Muscle of leg (tissue), 11 donors: ENCODE data around the gene IMMP2L. TPM values are rescaled to one million over a fixed set of nuclear protein-coding genes. Genes with fewer than 3 reads are reported as not detected.
A peak's percentile ranks its signal among the peaks of the same experiment; 100 is the strongest.

Source experiments
- DNase-seq: peaks from one replicate; pipeline ENCODE4 v3.0.0; 2013
- H3K27ac ChIP-seq: one replicate; pipeline ENCODE4 v1.5.1; 2013; ENCODE audit warnings: mild to moderate bottlenecking, low read length, control low read depth
- H3K27me3 ChIP-seq: one replicate; pipeline ENCODE4 v1.6.1; 2013; ENCODE audit warnings: low read length; ENCODE audit not compliant: control insufficient read depth, insufficient read depth
- H3K36me3 ChIP-seq: one replicate; pipeline ENCODE4 v1.6.1; 2013; ENCODE audit warnings: low read length; ENCODE audit not compliant: control insufficient read depth, insufficient read depth
- H3K4me1 ChIP-seq: one replicate; pipeline ENCODE4 v1.6.1; 2013; ENCODE audit warnings: low read length; ENCODE audit not compliant: control insufficient read depth, insufficient read depth
- H3K4me3 ChIP-seq: one replicate; pipeline ENCODE4 v1.5.1; 2013; ENCODE audit warnings: low read length, control low read depth
- H3K9me3 ChIP-seq: replicated peaks from 2 replicates; pipeline ENCODE4 v1.6.1; 2013; ENCODE audit warnings: low read depth, low read length; ENCODE audit not compliant: control insufficient read depth
- WGBS: methylation state at CpG from one replicate; pipeline ENCODE4 v1.1.5; 2013; ENCODE audit warnings: missing lambda C conversion rate; ENCODE audit not compliant: insufficient coverage; 5-methylcytosine and 5-hydroxymethylcytosine counted together
- polyA plus RNA-seq, 8 donors: library from polyadenylated mRNA; unstranded; fragments of 120-200 nt; gene quantifications; one replicate each; pipeline versions ENCODE4 v1.2.1 to v1.2.3, GENCODE V29; 2013; ENCODE audit warnings: inconsistent platforms in 1 of 8, low replicate concordance in 1 of 8; ENCODE audit not compliant: insufficient read length in 8 of 8, insufficient read depth in 1 of 8
- total RNA-seq: library from RNA; stranded (reverse); fragments of 120-200 nt; gene quantifications from one replicate; pipeline ENCODE4 v1.2.4, GENCODE V29; 2013

IMMP2L gene
- total and polyA plus RNA-seq, 9 donors: 15.0 to 20.4 (median 17.1) TPM

DNA sequence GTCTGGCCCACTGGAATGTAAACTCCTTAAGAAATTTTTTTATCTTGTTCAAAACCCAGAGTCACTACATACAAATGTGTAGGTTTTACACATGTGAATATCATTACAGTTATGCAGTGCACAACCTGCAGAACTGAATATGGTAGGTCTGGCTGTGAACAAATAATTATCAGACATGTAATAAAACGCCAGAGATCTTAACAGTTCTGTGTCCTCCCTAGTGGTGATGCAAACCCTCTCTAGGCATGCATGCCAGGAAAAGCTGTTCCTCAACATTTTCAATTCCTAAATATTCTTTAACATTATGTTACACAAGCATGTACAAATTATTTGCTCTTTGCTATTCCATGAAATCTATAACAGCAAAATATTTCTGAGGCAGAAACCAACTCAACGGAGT lies 124.6 kb downstream of the IMMP2L start:
- no peaks in the 10 kb centered on the region for H3K36me3 ChIP-seq
- no peaks in the 10 kb centered on the region for H3K27me3 ChIP-seq
- DNase-seq: no peak
- H3K4me3 ChIP-seq: no peak overlapping the region
- peaks cover 3% of the 10 kb centered on the region for H3K9me3 ChIP-seq
- no peak overlapping the region for H3K27ac ChIP-seq
- WGBS: no CpG with 5 or more reads among the region's 2 CpGs
- H3K4me1 ChIP-seq: no peaks in the 10 kb centered on the region

DNA sequence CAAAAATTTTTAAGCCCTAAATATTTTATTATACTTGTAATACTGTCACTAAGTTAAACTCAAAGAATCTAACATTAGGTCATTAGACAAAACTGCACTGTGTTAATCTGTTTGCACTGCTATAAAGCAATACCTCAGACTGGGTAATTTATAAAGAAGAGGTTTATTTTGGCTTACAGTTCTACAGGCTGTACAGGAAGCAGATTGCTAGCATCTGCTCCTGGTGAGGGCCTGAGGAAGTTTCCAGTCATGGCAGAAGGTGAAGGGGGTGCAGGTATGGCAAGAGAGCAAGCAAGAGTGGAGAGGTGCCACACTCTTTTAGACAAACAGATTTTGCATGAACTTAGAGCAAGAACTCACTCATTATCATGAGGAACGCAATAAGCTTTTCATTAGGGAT lies 125.7 kb downstream of the IMMP2L start:
- H3K4me3 ChIP-seq: no peak overlapping the region
- peaks cover 3% of the 10 kb centered on the region for H3K9me3 ChIP-seq
- WGBS: 100% methylated on average over 1 of the region's 1 CpG
- no peak for DNase-seq
- no peaks in the 10 kb centered on the region for H3K27me3 ChIP-seq
- no peaks in the 10 kb centered on the region for H3K36me3 ChIP-seq
- no peaks in the 10 kb centered on the region for H3K4me1 ChIP-seq
- H3K27ac ChIP-seq: no peak overlapping the region

DNA sequence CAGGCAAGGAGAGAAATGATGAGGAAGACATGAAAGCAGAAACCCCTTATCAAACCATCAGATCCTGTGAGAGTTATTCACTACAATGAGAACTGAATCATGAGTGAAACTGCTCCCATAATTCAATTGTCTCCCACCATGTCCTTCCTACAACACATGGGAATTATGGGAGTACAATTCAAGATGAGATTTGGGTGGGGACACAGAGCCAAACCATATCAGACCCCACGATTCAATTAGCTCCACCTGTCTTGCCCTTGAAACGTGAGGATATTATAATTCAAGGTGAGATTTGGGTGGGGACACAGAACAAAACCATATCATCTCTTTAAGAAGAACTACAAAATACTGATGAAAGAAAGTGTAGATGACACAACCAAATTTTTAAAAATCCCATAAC lies 128.9 kb downstream of the IMMP2L start:
- Histone ChIP-seq H3K27ac (no peak overlapping the region), H3K9me3 (peaks cover 3% of the 10 kb centered on the region), H3K36me3 (no peaks in the 10 kb centered on the region), H3K4me1 (no peaks in the 10 kb centered on the region), H3K27me3 (no peaks in the 10 kb centered on the region), H3K4me3 (no peak overlapping the region)
- no CpG with 5 or more reads among the region's 2 CpGs for WGBS
- no peak for DNase-seq

DNA sequence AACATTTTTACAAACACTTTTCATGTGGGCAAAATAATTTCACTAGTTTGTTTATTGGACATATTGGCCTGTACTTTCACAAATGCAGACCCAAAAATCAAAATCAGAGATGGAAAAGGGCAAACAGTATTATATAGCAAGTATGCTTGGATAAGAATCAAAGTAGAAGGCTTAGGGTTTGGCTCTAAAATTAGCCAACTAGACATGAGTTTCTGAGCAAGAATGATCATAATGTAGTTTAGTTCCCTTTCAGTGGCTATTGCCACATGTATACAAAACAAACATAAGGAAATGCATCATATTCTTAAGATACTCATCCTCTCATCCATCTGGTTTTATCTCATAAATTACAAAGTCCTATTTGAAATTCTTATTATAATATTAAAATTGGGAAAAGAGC lies 132.5 kb downstream of the IMMP2L start:
- no peak overlapping the region for H3K27ac ChIP-seq

DNA sequence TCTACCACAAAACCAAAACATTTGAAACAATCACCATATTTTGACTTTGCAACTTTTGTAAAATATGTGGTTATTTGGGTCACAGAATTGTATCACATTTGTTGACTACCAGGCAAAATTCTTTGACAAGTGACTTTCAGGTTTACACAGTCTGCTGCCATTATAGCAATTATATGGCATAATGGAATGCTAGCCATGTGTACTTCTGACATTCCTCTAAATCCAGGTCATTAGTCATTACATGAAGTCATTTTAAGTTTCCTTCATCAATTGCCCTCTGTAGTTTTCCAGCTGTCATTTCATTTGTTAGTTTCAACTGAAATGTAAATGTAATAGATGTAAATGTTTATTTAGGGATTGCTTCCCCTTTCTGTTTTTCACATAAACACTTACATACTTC lies 137.5 kb downstream of the IMMP2L start:
- Histone ChIP-seq H3K4me3 (no peak overlapping the region), H3K36me3 (no peaks in the 10 kb centered on the region), H3K4me1 (no peaks in the 10 kb centered on the region), H3K27ac (no peak overlapping the region), H3K27me3 (no peaks in the 10 kb centered on the region), H3K9me3 (no peaks in the 10 kb centered on the region)
- DNase-seq: no peak

More for the DNA sequence above, 132.5 kb downstream of the IMMP2L start:
- H3K9me3 ChIP-seq: peaks cover 3% of the 10 kb centered on the region
- H3K4me3 ChIP-seq: no peak overlapping the region
- H3K27me3 ChIP-seq: no peaks in the 10 kb centered on the region
- DNase-seq: no peak
- no peaks in the 10 kb centered on the region for H3K36me3 ChIP-seq
- no peaks in the 10 kb centered on the region for H3K4me1 ChIP-seq

DNA sequence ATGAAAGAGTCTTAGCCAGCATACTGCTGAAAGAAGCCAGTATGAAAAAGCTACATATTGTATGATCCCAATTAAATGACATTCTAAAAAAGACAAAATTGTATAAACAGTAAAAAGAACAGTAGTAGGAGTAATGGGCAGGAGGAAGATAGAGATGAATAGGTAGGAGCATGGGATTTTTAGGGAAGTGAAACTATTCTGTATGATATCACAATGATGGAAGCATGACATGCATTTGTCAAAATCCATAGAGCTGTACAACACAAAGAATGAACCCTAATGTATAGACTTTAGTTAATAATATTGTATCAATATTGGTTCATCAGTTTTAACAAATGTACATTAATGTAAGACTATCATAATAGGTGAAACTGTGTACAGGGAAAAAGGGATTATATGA lies 147.9 kb downstream of the IMMP2L start:
- Histone ChIP-seq H3K9me3 (no peaks in the 10 kb centered on the region), H3K27ac (no peak overlapping the region), H3K4me3 (no peak overlapping the region), H3K36me3 (no peaks in the 10 kb centered on the region), H3K4me1 (peaks cover 4% of the 10 kb centered on the region), H3K27me3 (no peaks in the 10 kb centered on the region)
- DNase-seq: no peak

DNA sequence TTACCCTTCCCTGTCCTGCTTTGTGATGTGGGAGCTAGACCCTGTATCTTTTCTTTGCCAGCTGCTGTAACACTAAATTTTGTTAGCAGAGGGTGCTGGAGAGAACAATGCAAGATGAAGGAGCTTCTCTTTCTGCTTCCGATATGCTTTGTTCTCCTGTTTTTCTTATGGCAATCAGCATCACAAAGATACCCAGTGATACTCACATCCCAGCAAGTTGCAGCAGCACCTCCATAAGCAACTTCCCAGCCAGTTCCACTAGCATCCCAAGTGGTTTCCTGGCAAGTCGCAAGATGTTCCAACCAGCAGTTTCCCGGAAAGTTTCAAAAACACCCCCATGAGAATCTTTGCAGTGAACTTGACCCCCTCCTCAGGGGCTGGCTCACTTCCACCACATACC lies 148.6 kb downstream of the IMMP2L start:
- H3K27me3 ChIP-seq: no peaks in the 10 kb centered on the region
- no peaks in the 10 kb centered on the region for H3K9me3 ChIP-seq
- H3K4me3 ChIP-seq: no peak overlapping the region
- peaks cover 4% of the 10 kb centered on the region for H3K4me1 ChIP-seq
- no peaks in the 10 kb centered on the region for H3K36me3 ChIP-seq
- H3K27ac ChIP-seq: peak overlapping the region; percentile 15
- DNase-seq: peak; percentile 67
- 6% methylated on average over 2 of the region's 3 CpGs for WGBS

DNA sequence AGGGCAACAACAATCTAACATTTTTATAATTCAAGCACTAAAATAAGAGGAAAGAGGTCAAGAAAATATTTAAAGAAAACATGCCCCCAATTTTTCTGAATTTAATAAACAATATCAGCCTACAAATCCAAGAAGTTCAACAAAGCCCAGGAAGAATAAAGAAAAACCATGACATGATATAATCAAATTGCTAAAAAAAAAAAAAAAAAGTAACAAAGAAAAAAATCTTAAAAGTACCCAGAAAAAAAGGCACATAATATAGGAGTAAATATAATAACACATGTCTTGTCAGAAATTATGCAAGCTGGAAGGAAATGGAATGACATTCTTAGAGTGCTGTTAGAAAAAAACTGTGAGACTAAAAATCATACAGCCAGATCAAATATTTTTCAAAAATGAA lies 151.4 kb downstream of the IMMP2L start:
- H3K4me1 ChIP-seq: peaks cover 4% of the 10 kb centered on the region
- H3K9me3 ChIP-seq: no peaks in the 10 kb centered on the region
- H3K4me3 ChIP-seq: no peak overlapping the region
- H3K36me3 ChIP-seq: no peaks in the 10 kb centered on the region
- no peak overlapping the region for H3K27ac ChIP-seq
- no peak for DNase-seq
- H3K27me3 ChIP-seq: no peaks in the 10 kb centered on the region

DNA sequence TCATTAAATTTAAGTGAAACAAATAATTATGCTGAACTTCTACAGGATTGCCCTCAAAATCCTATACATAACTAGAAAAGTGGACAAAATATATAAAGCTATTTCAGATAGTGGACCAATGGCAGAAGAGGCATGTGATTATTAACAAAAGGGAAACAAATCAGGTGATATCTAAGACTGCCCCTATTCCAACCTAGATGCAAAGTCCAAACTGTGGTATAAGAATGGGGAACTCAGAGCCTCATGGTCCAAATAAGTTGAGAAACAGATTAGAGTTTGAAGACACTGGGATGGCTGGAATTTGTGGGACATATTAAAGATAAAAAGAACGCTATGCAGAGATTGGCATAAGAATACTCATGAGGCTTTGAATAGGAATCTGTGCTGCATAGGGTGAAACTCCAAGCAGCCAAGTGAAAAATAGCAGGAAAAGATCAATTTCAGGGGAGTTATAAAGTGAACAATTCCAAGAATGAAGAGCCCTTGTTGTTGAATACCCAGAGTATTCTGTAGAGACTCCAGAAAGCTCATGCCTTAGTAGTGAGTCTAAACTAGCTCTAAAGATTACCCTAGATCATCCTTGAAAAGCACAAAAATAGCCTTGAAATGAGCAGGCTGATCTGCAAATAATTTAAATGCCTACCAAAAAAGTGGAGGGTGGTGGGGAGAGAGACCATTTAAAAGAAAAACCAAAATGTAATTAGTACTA lies 152.4 kb downstream of the IMMP2L start:
- DNase-seq: no peak
- no CpG with 5 or more reads among the region's 1 CpG for WGBS
- Histone ChIP-seq H3K36me3 (no peaks in the 10 kb centered on the region), H3K4me1 (peaks cover 4% of the 10 kb centered on the region), H3K27ac (no peak overlapping the region), H3K27me3 (no peaks in the 10 kb centered on the region), H3K4me3 (no peak overlapping the region), H3K9me3 (no peaks in the 10 kb centered on the region)

DNA sequence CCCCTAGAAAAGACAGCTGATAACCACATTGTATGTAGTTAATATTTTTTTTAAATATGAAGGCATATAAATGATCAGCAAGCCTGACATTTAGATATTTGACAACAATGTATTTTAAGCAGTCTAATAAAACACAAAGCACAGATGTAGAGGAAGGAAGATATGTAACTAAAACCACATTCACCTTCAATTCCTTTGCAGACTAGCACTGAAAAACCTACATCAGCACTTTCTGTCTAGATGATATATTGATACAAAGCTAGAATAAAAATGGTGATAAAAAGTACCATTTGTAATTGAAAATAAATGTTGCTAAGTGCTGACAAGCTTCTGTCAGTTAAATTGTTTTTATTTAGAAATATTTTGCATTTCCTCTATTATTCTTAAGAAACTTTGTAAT lies 153.6 kb downstream of the IMMP2L start:
- no peaks in the 10 kb centered on the region for H3K36me3 ChIP-seq
- no peak for DNase-seq
- H3K4me3 ChIP-seq: no peak overlapping the region
- H3K4me1 ChIP-seq: peaks cover under 1% of the 10 kb centered on the region
- no peaks in the 10 kb centered on the region for H3K27me3 ChIP-seq
- H3K27ac ChIP-seq: no peak overlapping the region
- no peaks in the 10 kb centered on the region for H3K9me3 ChIP-seq

DNA sequence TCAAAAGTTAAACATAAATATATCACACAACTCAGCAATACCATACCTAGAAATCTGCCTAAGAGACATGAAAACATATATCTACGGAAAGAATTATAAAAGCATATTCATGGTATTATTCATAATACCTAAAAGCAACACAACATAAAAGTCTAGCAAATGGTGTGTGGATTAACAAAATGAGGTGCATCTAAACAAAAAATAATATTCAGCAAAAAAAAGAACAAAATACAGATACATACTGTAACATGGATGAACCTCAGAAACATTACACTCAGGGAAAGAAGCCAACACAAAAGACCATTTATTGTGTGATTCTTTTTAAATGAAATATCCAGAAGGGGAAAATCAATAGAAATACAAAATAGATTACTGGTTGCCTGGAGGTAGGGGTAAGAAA lies 155.0 kb downstream of the IMMP2L start:
- Histone ChIP-seq H3K27me3 (no peaks in the 10 kb centered on the region), H3K4me3 (no peak overlapping the region), H3K9me3 (no peaks in the 10 kb centered on the region), H3K4me1 (no peaks in the 10 kb centered on the region), H3K36me3 (no peaks in the 10 kb centered on the region), H3K27ac (no peak overlapping the region)
- WGBS: no CpG with 5 or more reads among the region's 1 CpG
- DNase-seq: no peak
